ENCODE results near the gene ASB7.

The ASB7 gene

GRCh38 chr15:100598655-100599054 is 3.7 kb upstream of the ASB7 start:
- no peak for DNase-seq

- peak; percentile 18 for DNase-seq
Measured at GRCh38 chr15:100601163-100601562, 1.2 kb upstream of the ASB7 start.

DNA sequence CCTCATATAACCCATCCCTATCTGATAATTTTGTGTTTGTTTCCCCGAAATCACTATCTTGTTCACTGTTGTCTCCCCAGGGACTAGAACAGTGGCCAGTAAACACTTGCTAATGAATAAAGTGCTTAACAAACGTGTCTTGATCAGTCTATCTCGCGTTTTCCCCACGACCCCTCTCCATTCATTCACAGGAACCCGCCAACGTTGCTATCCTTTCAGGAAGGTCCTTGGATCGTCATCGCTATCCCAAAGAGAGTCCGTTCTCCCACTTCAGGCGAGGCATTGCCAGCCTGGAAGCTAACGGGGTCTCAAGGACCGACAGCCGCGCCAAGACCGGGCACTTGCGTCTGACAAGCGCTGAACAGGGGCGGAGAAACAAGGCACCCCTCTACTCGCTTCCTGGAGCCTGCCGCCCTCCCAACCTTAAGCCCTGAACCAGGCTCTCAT is 749 bp upstream of the ASB7 start:
- peak; percentile 74 for DNase-seq

- peak; percentile 29 for DNase-seq
Measured at GRCh38 chr15:100602823-100603393, 519 bp downstream of the ASB7 start.

GRCh38 chr15:100612539-100612938 is 10.2 kb downstream of the ASB7 start:
- no peak for DNase-seq

GRCh38 chr15:100613208-100613607 is 10.8 kb downstream of the ASB7 start:
- DNase-seq, result no peak

- DNase-seq, result no peak
Measured at GRCh38 chr15:100614336-100614735, 11.9 kb downstream of the ASB7 start.

DNA sequence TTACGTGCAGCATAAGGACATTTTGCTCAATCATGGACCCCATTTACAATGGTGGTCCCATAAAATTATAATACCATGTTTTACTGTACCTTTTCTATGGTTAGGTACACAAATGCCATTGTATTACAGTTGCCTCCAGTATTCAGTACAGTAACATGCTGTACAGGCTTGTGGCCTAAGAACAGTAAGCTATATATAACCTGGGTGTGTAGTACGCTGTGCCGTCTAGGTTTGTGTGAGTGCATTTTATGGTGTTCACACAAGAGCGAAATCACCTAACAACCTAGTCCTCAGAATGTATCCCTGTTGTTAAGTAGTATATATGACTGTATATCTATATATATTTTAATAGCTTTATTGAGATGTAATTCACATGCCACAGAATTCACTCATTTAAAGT is 12.5 kb downstream of the ASB7 start:
- DNase-seq, result no peak

GRCh38 chr15:100615801-100616200 is 13.4 kb downstream of the ASB7 start:
- DNase-seq, result no peak

- no peak for DNase-seq
Measured at GRCh38 chr15:100616700-100617099, 14.3 kb downstream of the ASB7 start.

DNA sequence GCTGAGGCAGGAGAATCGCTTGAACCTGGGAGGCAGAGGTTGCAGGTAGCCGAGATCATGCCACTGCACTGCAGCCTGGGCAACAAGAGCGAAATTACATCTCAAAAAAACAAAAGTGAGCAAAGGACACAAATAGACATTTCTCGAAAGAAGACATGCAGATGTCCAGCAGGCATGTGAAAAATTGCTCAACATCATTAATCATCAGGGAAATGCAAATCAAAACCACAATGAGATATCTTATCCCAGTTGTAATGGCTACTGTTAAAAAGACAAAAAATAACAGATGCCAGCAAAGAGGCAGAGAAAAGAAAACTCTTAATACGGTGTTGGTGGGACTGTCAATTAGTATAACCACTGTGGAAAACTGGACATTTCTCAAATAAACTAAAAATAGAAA is 20.9 kb downstream of the ASB7 start:
- DNase-seq, result no peak

DNA sequence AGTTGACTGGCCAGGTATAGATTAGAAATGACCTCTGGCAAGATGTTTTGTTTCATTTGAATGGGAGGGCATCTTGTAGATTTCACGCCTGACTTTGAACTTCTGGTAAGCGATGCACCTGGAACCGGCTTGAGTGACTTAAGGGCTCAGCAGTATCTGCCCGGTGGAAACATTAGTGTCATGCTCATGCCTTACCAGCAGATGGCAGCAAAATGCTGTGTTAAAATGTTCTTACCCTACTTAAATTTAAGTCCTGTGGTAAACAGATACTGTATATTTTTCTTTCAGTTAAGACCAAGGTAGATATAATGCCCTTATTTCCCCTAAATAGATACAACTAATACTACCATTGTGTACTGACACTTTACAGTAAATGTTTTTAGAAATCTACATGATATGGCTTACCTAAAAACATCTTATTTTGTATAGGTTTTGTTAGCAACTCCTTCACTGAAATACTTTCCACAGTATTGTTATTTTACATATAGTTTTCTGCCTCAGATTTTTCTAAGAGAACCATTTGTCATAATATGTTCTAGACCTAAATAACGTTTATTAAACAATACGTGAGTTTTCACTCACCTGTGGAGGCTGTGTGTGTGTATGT is 25.5 kb downstream of the ASB7 start:
- DNase-seq, result peak; percentile 40

DNA sequence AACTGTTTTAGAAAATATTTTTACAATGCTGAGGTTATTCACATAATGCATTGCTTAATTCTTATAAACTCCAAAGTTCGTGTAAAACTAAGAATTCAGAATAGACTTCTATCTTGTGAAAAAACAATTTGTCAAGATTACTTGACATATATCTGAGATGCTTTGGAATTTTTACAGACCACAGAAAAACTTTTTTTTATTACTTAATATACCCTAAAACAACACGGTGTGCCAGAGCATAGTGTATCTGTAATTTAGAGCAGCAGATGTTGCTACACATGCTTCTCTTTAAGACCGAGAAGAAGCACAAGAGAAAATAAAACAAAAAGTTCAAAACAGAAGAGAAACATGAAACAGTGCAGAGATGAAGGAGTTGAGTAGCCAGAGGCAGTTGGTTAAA is 26.4 kb downstream of the ASB7 start:
- no peak for DNase-seq

DNA sequence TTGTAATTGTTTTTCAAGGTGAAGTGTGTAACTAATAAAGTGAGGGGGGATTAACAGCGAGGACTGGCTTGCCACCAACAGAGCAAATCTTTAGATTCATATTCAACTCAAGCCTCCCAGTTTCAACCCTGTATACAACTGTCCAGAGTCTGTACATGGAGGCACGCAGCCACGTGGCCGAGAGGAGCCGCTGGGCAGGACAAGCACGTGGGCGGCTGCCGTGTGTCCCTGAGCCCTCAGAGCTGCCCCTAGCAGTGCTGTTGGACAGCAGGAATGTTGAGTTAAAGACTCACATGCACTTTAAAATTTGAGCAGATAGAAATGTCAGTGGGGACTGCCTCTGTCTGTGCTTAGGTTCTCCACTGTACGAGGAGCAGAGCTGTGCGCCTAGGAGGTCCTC is 29.4 kb downstream of the ASB7 start:
- no peak for DNase-seq

GRCh38 chr15:100633763-100634075 is 31.3 kb downstream of the ASB7 start:
- no peak for DNase-seq

GRCh38 chr15:100635406-100636071 is 33.1 kb downstream of the ASB7 start:
- DNase-seq, result no peak

GRCh38 chr15:100638177-100638730 is 35.9 kb downstream of the ASB7 start:
- no peak for DNase-seq

GRCh38 chr15:100642213-100642949 is 40.0 kb downstream of the ASB7 start:
- no peak for DNase-seq

DNA sequence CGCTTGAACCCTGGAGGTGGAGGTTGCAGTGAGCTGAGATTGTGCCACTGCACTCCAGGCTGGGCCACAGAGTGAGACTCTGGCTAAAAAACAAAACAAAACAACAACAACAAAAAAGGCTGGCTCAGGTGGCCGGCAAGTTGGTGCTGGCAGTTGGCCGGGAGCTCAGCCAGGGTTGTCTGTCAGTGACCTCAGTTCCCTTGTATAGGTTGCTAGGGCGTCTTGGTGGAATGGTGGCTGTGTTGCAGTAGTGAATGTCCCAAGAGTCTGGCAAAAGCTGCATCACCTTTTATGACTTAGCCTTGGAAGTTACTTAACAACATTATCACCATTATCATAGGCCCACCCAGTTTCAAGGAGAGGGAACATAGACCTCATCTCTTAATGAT is 40.6 kb downstream of the ASB7 start:
- no peak for DNase-seq

GRCh38 chr15:100645671-100646070 is 43.3 kb downstream of the ASB7 start:
- DNase-seq, result no peak

- no peak for DNase-seq
Measured at GRCh38 chr15:100648951-100649350, 46.6 kb downstream of the ASB7 start.

GRCh38 chr15:100650685-100651084 is 48.3 kb downstream of the ASB7 start:
- no peak for DNase-seq

GRCh38 chr15:100651253-100651652 is 48.9 kb downstream of the ASB7 start:
- no peak for DNase-seq

GRCh38 chr15:100652116-100652515 is 49.7 kb downstream of the ASB7 start:
- DNase-seq, result no peak
